Osteocyte (in vitro differentiated cells): ENCODE results near the gene TRAF3. TPM values are rescaled to one million over a fixed set of nuclear protein-coding genes. Genes with fewer than 3 reads are reported as not detected.

Source experiments
- DNase-seq: peaks from one replicate; pipeline ENCODE4 v3.0.0; 2021; ENCODE audit warnings: mixed read lengths; ENCODE audit not compliant: unreplicated experiment; ENCODE audit errors: extremely low spot score
- H3K27ac Mint-ChIP-seq: one replicate; pipeline ENCODE4 v1.8.0; 2021; ENCODE audit warnings: mild to moderate bottlenecking, mixed read lengths; ENCODE audit not compliant: unreplicated experiment
- H3K27me3 Mint-ChIP-seq: one replicate; pipeline ENCODE4 v1.8.0; 2021; ENCODE audit warnings: mixed read lengths; ENCODE audit not compliant: unreplicated experiment
- H3K36me3 Mint-ChIP-seq: one replicate; pipeline ENCODE4 v1.8.0; 2021; ENCODE audit warnings: mixed read lengths; ENCODE audit not compliant: unreplicated experiment
- H3K4me1 Mint-ChIP-seq: one replicate; pipeline ENCODE4 v1.8.0; 2021; ENCODE audit warnings: mixed read lengths; ENCODE audit not compliant: unreplicated experiment
- H3K4me3 Mint-ChIP-seq: one replicate; pipeline ENCODE4 v1.8.0; 2021; ENCODE audit warnings: mild to moderate bottlenecking, moderate library complexity, mixed read lengths; ENCODE audit not compliant: unreplicated experiment
- H3K9me3 Mint-ChIP-seq: one replicate; pipeline ENCODE4 v1.8.0; 2021; ENCODE audit warnings: mixed read lengths; ENCODE audit not compliant: unreplicated experiment
- total RNA-seq: library from RNA; stranded (reverse); gene quantifications from 2 replicates; pipeline ENCODE4 v1.2.1, GENCODE V29; 2021
- TF ChIP-seq, protein P1 (sequence below): fragments of 200-600 bp; sonication (generic); IDR thresholded peaks from 2 replicates; pipeline ENCODE4 v1.5.0; 2021; ENCODE audit warnings: antibody characterized with exemption, mild to moderate bottlenecking, moderate library complexity

Gene TRAF3
- total RNA-seq, 1 donor from 2014 or later, result 15.9 TPM

GRCh38 chr14:102752239-102752847 is 24.9 kb upstream of the TRAF3 start:
- Mint-ChIP-seq H3K36me3 (peaks cover 5% of the 10 kb centered on the region), H3K27ac (no peak overlapping the region)

GRCh38 chr14:102754370-102755262 is 22.6 kb upstream of the TRAF3 start:
- DNase-seq, result no peak
- no peaks in the 10 kb centered on the region for H3K9me3 Mint-ChIP-seq
- H3K27ac Mint-ChIP-seq, result no peak overlapping the region
- TF ChIP-seq, protein P1, sequence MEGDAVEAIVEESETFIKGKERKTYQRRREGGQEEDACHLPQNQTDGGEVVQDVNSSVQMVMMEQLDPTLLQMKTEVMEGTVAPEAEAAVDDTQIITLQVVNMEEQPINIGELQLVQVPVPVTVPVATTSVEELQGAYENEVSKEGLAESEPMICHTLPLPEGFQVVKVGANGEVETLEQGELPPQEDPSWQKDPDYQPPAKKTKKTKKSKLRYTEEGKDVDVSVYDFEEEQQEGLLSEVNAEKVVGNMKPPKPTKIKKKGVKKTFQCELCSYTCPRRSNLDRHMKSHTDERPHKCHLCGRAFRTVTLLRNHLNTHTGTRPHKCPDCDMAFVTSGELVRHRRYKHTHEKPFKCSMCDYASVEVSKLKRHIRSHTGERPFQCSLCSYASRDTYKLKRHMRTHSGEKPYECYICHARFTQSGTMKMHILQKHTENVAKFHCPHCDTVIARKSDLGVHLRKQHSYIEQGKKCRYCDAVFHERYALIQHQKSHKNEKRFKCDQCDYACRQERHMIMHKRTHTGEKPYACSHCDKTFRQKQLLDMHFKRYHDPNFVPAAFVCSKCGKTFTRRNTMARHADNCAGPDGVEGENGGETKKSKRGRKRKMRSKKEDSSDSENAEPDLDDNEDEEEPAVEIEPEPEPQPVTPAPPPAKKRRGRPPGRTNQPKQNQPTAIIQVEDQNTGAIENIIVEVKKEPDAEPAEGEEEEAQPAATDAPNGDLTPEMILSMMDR, result no peak
- H3K4me1 Mint-ChIP-seq, result no peaks in the 10 kb centered on the region
- H3K4me3 Mint-ChIP-seq, result no peak overlapping the region
- peaks cover 5% of the 10 kb centered on the region for H3K36me3 Mint-ChIP-seq
- no peaks in the 10 kb centered on the region for H3K27me3 Mint-ChIP-seq

More at GRCh38 chr14:102752239-102752847, 24.9 kb upstream of the TRAF3 start:
- no peak for DNase-seq
- no peaks in the 10 kb centered on the region for H3K4me1 Mint-ChIP-seq
- no peaks in the 10 kb centered on the region for H3K27me3 Mint-ChIP-seq
- TF ChIP-seq, protein P1, result no peak
- H3K4me3 Mint-ChIP-seq, result no peak overlapping the region
- no peaks in the 10 kb centered on the region for H3K9me3 Mint-ChIP-seq

DNA sequence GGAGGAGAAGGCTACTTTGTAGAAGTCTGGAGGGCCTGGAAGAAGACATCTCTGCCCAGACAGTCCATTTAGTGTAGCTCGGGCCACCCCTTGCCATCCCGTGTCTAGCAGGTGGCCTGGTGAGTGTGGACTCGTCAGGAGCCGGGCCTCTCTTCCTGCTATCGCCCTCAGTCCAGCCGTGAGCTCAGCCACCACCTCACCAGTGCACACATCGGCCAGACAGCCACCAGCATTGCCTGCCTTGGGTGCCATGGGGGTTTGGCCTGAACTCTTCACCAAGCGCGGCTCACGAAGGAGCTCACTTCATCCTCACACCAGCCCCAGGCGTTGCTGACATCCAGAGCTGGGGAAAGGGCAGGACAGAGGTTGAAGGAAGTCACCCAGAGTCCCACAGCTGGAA is 19.6 kb upstream of the TRAF3 start:
- H3K27me3 Mint-ChIP-seq, result peaks cover 3% of the 10 kb centered on the region
- TF ChIP-seq, protein P1, result no peak
- H3K4me1 Mint-ChIP-seq, result no peaks in the 10 kb centered on the region
- H3K36me3 Mint-ChIP-seq, result peaks cover 3% of the 10 kb centered on the region
- no peak overlapping the region for H3K27ac Mint-ChIP-seq
- H3K4me3 Mint-ChIP-seq, result no peak overlapping the region
- no peak for DNase-seq
- no peaks in the 10 kb centered on the region for H3K9me3 Mint-ChIP-seq

GRCh38 chr14:102758087-102758486 is 19.2 kb upstream of the TRAF3 start:
- Mint-ChIP-seq H3K4me3 (no peak overlapping the region), H3K36me3 (peaks cover 3% of the 10 kb centered on the region), H3K9me3 (no peaks in the 10 kb centered on the region), H3K4me1 (no peaks in the 10 kb centered on the region), H3K27me3 (peaks cover 3% of the 10 kb centered on the region), H3K27ac (no peak overlapping the region)
- DNase-seq, result no peak
- TF ChIP-seq, protein P1, result no peak
